ENCODE results near the gene CCND2. TPM values are rescaled to one million over a fixed set of nuclear protein-coding genes. Genes with fewer than 3 reads are reported as not detected.

Gene CCND2
- total RNA-seq, 1 donor from 2014 or later: 557 TPM

GRCh38 chr12:4320497-4320852, 46.9 kb downstream of the CCND2 start:
- peak overlapping the region; percentile 93 for H3K4me3 Mint-ChIP-seq (ENCODE audit: low read depth)
- H3K4me1 Mint-ChIP-seq (ENCODE audit: low read depth): peaks cover 35% of the 10 kb centered on the region
- DNase-seq (ENCODE audit: low spot score): no peak
- H3K27ac Mint-ChIP-seq: peak overlapping the region; percentile 2
- no peaks in the 10 kb centered on the region for H3K27me3 Mint-ChIP-seq (ENCODE audit: low read depth)
- intact Hi-C loops (cut with micrococcal nuclease): loop anchor here (5.0 kb wide), 1 partner anchor 327 kb away; the partner anchor contains the start of genes AKAP3 and NDUFA9
- peaks cover 8% of the 10 kb centered on the region for H3K36me3 Mint-ChIP-seq (ENCODE audit: low read depth)
- no peaks in the 10 kb centered on the region for H3K9me3 Mint-ChIP-seq

- Mint-ChIP-seq H3K27me3 (ENCODE audit: low read depth) (no peaks in the 10 kb centered on the region), H3K4me1 (ENCODE audit: low read depth) (peaks cover 35% of the 10 kb centered on the region), H3K9me3 (no peaks in the 10 kb centered on the region), H3K27ac (peak within 1 kb of the TSS; percentile 76), H3K36me3 (ENCODE audit: low read depth) (peaks cover 11% of the 10 kb centered on the region), H3K4me3 (ENCODE audit: low read depth) (peak within 1 kb of the TSS; percentile 93)
- DNase-seq (ENCODE audit: low spot score): peak; percentile 92
- intact Hi-C loops (cut with micrococcal nuclease): loop anchor here (1.0 to 5.0 kb wide), 2 partner anchors 217 to 326 kb away; partner anchors contain the start of genes AKAP3, NDUFA9 and RAD51AP1
These were observed 47.5 kb downstream of the CCND2 start, which contains the start of gene TIGAR for GRCh38 chr12:4320853-4321701. TSS of gene TIGAR (plus strand) at chr12:4321213. CDS start at chr12:4321272, 59 bp downstream.

- H3K27me3 Mint-ChIP-seq (ENCODE audit: low read depth): no peaks in the 10 kb centered on the region
- peaks cover 11% of the 10 kb centered on the region for H3K36me3 Mint-ChIP-seq (ENCODE audit: low read depth)
- peak overlapping the region; percentile 42 for H3K4me3 Mint-ChIP-seq (ENCODE audit: low read depth)
- H3K27ac Mint-ChIP-seq: no peak overlapping the region
- intact Hi-C loops (cut with micrococcal nuclease): loop anchor here (5.0 kb wide), 1 partner anchor 325 kb away; the partner anchor contains the start of genes AKAP3 and NDUFA9
- H3K9me3 Mint-ChIP-seq: no peaks in the 10 kb centered on the region
- peaks cover 35% of the 10 kb centered on the region for H3K4me1 Mint-ChIP-seq (ENCODE audit: low read depth)
- no peak for DNase-seq (ENCODE audit: low spot score)
These were observed 49.2 kb downstream of the CCND2 start for GRCh38 chr12:4322726-4323125.

Other genes starting within 250 kb of the CCND2 start
- 8.7 and 9.5 TPM in 2 replicates for gene TIGAR, start 47.5 kb downstream of the CCND2 start, total RNA-seq
- gene FGF23, start 106.0 kb downstream of the CCND2 start, total RNA-seq: not detected in 2 replicates
- not detected in 2 replicates for gene FGF6, start 172.1 kb downstream of the CCND2 start, total RNA-seq